Measurements from ENCODE around the gene SREBF1.
"Not testable (repeated sequence)": the region's sequence is repeated elsewhere in the genome, so short reads cannot be mapped to it uniquely, and the experiment has no call there.

Gene SREBF1

DNA sequence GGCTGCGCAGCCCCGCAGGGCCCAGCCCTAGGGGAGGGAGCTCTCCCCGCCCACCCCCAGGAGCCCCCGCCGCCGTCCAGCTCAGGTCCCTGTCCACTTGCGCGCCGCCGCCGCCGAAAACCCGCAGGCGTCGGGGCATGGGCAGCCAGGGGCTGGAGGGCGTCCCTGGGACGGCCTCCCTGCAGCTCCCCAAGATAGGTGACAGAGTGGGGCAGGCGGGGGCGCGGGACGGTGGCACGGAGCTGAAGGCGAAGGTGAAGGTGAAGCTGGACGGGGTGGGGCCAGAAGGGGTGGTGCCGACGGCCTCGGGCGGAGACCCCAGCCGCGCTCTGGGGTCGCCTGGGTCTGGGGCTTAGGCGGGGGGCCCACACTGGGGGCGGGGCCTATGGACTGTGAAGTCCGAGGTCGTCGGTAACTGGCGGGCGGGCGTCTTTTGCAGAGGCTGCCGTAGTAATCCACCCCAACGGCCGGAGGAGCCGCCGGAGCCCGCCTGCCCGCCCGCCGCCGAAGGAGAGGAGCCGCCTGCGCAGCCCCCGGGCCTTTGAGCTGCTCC is 27.2 kb downstream of the SREBF1 start:
- FAIRE-seq = no peak

DNA sequence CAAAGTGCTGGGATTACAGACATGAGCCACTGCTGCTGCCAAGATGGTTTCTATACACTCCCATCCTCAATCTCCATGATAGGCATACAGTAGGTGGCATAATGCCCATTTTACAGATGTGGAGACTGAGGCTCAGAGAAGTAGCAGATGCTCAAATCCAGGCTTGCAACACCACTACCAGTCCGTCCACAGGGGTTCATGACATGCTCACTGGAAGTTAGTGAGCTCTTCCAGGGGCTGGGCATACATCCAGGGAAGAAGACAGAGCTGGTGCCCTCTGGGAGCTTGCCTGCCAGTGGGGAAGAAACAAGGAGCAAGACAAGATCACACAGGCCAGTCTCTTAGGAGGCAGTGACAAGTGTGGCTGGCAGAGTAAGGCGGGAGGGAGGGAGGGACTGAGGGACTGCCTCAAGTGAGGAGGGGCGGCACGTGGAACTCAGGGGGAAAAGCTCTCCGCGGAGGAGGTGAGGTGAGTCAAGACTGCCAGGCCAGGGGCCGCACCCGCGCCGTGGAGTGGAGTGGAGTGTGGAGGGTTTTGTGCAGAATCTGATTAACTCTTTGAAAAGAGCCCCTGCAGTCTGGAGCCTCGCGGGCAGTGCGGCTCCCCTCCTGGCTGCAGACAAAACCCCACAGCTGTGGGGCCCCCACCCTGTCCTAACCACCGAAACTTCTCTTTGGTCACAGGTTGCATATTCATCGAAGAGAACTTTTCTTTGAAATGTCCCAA is 27.9 kb downstream of the SREBF1 start:
- no peak for FAIRE-seq

DNA sequence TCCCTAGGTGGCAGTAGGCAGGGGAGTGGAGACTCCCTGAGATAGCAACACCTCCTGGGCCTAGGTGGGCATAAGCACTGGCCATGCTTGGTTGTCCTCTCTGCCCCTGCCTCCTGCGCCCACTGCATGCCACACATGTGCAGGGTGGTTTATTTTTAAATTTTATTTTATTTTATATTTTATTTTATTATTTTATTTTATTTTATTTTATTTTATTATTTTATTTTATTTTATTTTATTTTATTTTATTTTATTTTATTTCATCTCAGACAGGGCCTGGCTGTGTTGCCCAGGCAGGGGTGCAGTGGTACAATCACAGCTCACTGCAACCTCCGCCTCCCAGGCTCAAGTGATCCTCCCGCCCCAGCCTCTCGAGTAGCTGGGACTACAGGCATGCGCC is 28.6 kb downstream of the SREBF1 start:
- not testable (repeated sequence) for FAIRE-seq

DNA sequence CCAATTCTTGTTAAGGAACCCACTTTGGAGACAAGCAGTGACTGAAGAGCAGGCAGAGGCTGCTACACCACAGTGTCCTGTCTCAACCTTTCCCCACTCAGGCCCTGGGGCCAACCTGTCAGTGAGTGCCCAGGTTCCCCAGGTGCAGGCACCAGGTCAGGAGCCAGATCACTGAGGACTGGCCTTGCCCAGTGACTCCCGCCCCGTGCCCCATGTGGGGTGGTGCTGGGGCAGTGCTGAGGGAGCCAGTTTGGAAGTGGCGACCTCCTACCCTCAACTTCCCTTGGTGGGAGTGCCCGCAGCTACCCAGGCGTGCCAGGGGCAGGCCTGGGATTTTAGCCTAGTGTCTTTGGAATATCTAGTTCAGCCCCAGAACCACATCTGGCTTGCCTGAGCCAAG is 29.3 kb downstream of the SREBF1 start:
- FAIRE-seq = no peak

DNA sequence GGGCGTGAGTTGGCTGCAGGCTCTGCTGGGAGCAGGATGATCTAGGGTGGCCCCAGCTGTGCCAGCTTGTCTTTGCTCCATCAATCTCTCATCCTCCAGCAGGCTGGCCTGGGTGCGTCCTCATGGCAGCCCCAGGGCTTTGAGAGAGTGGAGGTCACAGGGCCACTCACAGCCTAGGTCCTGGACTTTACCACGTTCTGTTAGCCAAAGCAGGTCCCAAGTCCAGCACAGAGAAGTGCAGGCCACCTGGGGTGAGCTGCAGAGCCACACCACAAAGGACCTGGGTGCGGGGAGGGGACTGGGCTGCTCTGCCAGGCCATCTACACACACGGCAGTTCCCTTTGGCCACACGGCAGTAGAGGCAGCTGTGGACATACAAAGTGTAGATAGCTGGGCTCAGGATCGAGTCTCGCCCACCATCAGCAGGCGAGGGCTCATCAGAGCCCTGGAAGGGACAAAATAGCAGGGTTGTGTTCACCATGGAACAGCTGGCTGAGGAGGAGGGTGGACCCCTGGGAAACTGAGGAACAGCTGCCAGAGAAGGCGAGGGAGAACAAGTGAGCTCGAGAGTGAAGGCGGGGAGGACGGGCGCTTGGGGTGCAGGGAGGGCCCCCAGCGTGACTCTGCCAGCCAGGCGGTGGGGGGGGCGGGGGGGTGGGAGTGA is 30.0 kb downstream of the SREBF1 start:
- FAIRE-seq = no peak

DNA sequence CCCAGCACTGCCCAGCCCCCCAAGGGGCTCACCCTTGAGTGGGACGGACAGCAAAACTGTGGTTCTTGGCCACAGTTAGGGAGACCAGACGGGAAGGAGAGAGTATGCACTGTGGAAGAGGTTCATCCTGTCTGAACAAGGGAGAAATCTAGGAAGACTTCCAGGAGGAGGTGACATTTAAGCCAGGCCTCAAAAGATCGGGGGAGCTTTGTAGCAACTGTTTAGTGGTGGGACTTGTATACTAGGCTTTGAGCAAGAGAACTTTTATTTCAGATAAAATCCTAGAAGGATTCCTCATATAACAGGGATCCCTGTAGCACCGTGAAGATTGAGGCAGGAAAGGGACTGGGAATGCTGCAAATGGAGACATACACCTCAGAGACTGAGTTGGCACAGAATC is 30.8 kb downstream of the SREBF1 start:
- no peak for FAIRE-seq

DNA sequence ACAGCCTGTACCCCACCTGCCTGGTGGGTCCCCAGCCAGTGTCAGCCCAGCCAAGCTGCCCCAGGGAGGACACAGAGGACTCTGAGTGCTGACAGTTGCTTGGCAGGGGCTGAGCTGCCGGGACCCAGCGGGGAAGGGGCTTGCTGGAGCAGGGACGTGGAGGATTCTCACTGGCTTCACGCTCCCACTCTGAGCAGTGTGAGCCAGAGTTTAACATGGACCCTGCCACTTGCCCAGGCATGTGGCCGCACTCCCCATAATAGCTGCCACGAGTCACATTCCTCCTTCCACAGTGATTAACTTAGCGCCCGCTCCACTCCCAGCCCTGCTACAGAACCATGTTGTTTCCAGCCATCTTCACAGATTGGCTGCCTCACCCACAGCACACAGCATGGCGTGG is 31.2 kb downstream of the SREBF1 start:
- FAIRE-seq = no peak

DNA sequence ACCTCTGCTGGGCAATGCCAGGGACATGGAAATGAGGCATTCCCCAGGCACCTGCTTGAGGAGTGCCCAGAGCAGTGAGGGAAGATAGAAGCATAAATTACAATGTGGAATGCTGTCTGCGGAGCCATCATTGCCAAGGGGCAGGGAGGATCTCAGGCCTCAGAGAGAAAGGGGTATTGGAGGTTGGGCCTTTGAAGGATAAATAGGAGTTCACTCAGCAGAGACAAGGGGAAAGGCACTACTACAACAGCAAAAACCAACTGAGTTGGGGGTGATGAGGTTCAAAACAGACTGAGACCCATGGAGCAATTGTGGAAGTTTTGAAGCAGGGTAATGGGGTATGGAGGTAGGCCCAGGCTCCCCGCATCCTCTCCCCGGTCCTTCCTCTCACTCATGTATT is 32.8 kb downstream of the SREBF1 start:
- no peak for FAIRE-seq

DNA sequence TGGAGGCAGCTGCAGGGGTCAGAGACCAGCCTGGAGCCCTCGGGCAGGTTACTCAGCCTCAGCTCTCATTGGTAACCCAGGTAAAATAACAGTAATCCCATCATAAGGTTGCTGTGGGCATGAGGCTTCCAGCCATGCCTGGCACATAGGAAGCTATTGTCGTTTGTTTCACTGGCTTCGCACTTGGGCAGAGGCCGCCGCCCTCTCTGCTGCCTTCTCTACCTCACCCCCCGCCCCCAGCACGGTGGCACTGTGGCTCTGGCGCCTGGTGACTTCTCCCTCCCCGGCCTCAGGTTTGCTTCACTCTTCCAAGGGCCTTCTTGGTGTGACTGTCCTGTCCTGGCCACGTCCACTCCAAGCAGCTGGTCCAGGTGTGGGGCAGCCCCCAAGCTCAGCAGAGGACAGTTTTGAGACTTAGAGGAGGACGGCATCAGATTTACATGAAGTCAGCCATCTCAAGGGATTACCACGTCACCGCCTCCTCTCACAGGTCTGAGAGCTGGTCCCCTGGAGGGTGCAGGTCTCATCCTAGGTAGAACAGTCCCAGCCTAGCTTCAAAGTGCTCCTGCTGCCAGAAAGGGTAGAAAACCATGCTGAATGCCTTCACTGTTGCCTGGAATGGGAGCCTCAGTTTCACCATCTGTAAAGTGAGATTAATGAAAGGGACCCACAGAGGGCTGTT is 34.8 kb downstream of the SREBF1 start:
- FAIRE-seq = no peak

DNA sequence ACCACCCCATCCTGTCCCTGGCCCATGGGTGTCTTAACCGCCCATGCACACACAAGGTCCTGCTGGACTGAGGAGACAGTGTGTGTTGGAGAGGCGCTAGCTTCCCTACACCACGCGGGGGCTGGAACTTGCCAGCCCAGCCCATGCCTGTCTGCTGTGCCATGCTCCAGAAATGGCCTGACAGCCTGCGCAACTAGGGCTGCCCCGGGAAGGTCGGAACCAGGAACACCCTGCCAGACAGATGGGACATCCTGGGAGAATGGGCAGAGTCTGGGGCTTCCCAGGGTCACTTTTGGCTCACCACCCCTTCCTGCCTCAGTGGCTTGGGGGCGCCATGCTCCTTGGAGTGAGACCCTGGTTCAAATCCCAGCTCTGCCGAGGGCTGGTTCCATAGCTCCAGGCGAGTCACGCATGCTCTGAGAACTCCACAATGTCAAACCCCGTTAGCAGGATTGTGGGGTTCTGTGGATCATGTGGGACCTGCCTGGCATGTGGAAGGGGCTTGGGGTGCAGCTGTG is 36.2 kb downstream of the SREBF1 start:
- no peak for FAIRE-seq

DNA sequence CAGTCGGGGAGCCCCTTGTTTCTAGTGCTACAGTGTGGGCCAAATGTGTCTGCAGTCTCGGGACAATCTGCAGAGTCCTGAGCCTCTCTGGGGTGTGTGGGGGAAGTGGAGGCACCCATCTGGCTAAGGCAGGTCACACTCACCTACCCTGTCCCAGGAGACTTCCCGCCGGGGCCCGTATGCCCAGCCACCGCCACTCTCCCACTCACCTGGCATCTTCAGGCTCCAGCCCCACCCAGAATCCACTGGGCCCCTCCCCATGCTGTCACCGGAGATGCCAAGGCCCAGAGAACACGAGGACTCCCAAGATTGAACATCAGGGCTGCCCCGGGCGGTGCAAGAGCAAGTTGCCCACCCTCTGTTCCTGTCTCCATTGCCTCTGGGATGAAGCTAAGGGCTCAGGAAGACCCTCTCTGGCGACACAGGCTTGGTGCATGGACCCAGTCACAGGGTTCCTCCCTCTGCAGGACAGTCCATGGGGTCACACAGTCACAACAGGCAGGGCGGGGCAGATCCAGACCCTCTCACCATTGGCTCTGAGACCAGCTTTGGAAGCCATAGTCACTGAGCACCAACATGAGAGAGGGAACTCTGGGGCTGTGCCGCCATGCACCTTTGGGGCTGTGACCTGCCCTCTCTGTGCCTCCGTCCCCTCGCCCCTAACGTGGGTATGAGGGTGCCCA is 38.1 kb downstream of the SREBF1 start:
- FAIRE-seq = no peak

DNA sequence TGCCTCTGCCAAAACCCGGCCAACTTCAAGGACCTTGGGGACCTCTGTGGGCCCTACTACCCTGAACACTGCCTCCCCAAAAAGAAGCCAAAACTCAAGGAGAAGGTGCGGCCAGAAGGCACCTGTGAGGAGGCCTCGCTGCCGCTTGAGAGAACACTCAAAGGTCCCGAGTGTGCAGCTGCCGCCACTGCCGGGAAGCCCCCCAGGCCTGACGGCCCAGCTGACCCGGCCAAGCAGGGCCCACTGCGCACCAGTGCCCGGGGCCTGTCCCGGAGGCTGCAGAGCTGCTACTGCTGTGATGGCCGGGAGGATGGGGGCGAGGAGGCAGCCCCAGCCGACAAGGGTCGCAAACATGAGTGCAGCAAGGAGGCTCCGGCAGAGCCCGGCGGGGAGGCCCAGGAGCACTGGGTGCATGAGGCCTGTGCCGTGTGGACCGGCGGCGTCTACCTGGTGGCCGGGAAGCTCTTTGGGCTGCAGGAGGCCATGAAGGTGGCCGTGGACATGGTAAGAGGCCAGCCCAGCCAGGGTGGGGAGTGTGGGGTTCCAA is 38.7 kb downstream of the SREBF1 start:
- no peak for FAIRE-seq

DNA sequence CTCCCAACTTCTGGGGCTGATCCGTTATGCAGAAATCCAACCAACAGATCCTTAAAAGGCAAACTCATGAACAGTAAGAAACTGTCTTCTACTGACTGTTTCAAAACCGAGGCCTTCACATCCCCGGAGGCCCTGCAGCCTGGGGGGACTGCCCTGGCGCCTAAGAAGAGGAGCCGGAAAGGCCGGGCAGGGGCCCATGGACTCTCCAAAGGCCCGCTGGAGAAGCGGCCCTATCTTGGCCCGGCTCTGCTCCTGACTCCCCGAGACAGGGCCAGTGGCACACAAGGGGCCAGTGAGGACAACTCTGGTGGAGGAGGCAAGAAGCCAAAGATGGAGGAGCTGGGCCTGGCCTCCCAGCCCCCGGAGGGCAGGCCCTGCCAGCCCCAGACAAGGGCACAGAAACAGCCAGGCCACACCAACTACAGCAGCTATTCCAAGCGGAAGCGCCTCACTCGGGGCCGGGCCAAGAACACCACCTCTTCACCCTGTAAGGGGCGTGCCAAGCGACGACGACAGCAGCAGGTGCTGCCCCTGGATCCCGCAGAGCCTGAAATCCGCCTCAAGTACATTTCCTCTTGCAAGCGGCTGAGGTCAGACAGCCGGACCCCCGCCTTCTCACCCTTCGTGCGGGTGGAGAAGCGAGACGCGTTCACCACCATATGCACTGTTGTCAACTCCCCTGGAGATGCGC is 39.5 kb downstream of the SREBF1 start:
- FAIRE-seq = no peak

DNA sequence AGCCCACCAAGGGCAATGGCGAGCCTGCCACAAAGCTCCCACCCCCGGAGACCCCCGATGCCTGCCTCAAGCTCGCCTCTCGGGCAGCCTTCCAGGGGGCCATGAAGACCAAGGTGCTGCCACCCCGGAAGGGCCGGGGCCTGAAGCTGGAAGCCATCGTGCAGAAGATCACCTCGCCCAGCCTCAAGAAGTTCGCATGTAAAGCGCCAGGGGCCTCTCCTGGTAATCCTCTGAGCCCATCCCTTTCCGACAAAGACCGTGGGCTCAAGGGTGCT is 40.1 kb downstream of the SREBF1 start:
- FAIRE-seq = no peak

DNA sequence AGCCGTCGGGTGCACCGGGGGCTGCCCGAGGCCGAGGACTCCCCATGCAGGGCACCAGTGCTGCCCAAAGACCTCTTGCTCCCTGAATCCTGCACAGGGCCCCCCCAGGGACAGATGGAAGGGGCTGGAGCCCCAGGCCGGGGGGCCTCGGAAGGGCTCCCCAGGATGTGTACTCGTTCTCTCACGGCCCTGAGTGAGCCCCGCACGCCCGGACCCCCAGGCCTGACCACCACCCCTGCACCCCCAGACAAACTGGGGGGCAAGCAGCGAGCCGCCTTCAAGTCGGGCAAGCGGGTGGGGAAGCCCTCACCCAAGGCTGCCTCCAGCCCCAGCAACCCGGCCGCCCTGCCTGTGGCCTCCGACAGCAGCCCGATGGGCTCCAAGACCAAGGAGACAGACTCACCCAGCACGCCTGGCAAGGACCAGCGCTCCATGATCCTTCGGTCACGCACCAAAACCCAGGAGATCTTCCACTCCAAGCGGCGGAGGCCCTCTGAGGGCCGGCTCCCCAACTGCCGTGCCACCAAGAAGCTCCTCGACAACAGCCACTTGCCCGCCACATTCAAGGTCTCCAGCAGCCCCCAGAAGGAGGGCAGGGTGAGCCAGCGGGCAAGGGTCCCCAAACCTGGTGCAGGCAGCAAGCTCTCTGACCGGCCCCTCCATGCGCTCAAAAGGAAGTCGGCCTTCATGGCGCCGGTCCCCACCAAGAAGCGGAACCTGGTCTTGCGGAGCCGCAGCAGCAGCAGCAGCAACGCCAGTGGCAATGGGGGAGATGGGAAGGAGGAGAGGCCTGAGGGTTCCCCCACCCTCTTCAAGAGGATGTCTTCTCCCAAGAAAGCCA is 40.6 kb downstream of the SREBF1 start:
- FAIRE-seq = no peak

DNA sequence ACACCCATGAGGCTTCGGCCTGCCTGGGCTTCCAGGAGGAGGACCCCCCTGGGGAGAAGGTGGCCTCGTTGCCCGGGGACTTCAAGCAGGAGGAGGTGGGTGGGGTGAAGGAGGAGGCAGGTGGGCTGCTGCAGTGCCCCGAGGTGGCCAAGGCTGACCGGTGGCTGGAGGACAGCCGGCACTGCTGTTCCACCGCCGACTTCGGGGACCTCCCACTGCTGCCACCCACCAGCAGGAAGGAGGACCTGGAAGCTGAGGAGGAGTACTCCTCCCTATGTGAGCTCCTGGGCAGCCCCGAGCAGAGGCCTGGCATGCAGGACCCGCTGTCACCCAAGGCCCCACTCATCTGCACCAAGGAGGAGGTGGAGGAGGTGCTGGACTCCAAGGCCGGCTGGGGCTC is 41.5 kb downstream of the SREBF1 start:
- FAIRE-seq = no peak

DNA sequence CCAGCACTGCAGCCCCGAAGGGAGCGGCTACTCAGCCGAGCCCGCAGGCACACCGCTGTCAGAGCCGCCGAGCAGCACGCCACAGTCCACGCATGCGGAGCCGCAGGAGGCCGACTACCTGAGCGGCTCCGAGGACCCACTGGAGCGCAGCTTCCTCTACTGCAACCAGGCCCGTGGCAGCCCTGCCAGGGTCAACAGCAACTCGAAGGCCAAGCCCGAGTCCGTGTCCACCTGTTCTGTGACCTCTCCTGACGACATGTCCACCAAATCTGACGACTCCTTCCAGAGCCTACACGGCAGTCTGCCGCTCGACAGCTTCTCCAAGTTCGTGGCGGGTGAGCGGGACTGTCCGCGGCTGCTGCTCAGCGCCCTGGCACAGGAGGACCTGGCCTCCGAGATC is 42.4 kb downstream of the SREBF1 start:
- no peak for FAIRE-seq

DNA sequence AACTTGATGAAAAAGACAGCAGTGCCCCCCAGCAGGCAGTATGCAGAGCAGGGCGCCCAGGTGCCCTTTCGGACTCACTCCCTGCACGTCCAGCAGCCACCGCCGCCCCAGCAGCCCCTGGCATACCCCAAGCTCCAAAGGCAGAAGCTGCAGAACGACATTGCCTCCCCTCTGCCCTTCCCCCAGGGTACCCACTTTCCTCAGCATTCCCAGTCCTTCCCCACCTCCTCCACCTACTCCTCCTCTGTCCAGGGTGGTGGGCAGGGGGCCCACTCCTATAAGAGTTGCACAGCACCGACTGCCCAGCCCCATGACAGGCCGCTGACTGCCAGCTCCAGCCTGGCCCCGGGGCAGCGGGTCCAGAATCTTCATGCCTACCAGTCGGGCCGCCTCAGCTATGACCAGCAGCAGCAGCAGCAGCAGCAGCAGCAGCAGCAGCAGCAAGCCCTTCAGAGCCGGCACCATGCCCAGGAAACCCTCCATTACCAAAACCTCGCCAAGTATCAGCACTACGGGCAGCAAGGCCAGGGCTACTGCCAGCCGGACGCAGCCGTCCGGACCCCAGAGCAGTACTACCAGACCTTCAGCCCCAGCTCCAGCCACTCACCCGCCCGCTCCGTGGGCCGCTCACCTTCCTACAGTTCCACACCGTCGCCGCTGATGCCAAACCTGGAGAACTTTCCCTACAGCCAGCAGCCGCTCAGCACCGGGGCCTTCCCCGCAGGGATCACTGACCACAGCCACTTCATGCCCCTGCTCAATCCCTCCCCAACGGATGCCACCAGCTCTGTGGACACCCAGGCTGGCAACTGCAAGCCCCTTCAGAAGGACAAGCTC is 43.2 kb downstream of the SREBF1 start:
- no peak for FAIRE-seq

DNA sequence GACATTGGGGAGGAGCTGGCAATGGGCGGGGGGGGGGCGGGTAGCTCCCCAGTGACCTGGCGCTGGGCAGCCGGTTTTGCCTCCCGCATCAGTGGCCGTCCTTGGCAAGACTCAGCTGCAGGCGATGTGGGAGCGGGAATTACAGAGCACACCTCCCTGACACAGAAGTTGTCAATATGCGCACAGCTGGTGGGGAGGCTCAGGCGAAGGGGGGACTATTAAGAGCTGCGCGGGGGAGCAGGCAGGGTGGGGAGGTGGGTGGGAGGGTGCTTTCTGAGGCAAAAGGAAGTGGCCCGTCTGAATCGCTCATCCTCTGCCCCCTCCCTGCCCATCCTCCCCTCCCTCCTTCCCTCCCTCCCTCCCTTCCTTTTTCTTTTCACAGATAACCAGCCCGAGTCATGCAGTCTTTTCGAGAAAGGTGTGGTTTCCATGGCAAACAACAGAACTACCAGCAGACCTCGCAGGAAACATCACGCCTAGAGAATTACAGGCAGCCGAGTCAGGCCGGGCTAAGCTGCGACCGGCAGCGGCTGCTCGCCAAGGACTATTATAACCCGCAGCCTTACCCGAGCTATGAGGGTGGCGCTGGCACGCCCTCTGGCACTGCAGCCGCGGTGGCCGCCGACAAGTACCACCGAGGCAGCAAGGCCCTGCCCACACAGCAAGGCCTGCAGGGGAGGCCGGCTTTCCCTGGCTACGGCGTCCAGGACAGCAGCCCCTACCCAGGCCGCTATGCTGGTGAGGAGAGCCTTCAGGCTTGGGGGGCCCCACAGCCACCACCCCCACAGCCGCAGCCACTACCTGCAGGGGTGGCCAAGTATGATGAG is 44.0 kb downstream of the SREBF1 start:
- FAIRE-seq = no peak
